Gastroesophageal sphincter (tissue), 4 donors: ENCODE data around the gene ARL13B. TPM values are rescaled to one million over a fixed set of nuclear protein-coding genes. Genes with fewer than 3 reads are reported as not detected.

Experiments used
- ATAC-seq: fragments of 150-250 bp; one replicate; pipeline ENCODE4 v1.9.1; 2016; ENCODE audit warnings: mild to moderate bottlenecking, moderate library complexity
- H3K27ac ChIP-seq, 4 donors: fragments of 200-600 bp; sonication (generic) in 3 of 4; 1 replicate in 3 of 4; 2 replicates in 1 of 4; pipeline ENCODE4 v1.5.1; 2016 to 2019
- H3K27me3 ChIP-seq: fragments of 200-600 bp; sonication (generic); one replicate; pipeline ENCODE4 v1.5.1; 2019
- H3K36me3 ChIP-seq, 2 donors: fragments of 200-600 bp; sonication (generic); one replicate each; pipeline ENCODE4 v1.5.1; 2019; ENCODE audit warnings: control low read depth in 1 of 2
- H3K4me1 ChIP-seq, 3 donors: fragments of 200-600 bp; sonication (generic); 1 replicate in 2 of 3; 2 replicates in 1 of 3; pipeline ENCODE4 v1.5.1; 2016 to 2019; ENCODE audit warnings: control low read depth in 2 of 3
- H3K4me3 ChIP-seq, 2 donors: fragments of 200-600 bp; sonication (generic); one replicate each; pipeline ENCODE4 v1.5.1; 2019; ENCODE audit warnings: mild to moderate bottlenecking in 1 of 2, moderate library complexity in 1 of 2
- H3K9me3 ChIP-seq, 3 donors: fragments of 200-600 bp; sonication (generic); one replicate each; pipeline ENCODE4 v1.5.1; 2017 to 2019; ENCODE audit warnings: control low read depth in 2 of 3
- EP300 ChIP-seq: sonication (generic); formaldehyde crosslinking; IDR thresholded peaks from one replicate; pipeline ENCODE4 v1.6.1; 2017; ENCODE audit warnings: antibody characterized with exemption, mild to moderate bottlenecking
- POLR2A ChIP-seq, 2 donors: fragments of 450-650 bp; IDR thresholded peaks; one replicate each; pipeline ENCODE4 v1.6.1; 2017; ENCODE audit warnings: antibody characterized with exemption in 2 of 2, mild to moderate bottlenecking in 2 of 2, moderate library complexity in 1 of 2
- POLR2AphosphoS5 ChIP-seq: sonication (generic); formaldehyde crosslinking; IDR thresholded peaks from one replicate; pipeline ENCODE4 v1.6.1; 2017; ENCODE audit warnings: antibody characterized with exemption
- WGBS, 2 donors: methylation state at CpG; one replicate each; pipeline ENCODE4 v1.1.5; 2018; ENCODE audit warnings: low coverage in 1 of 2; 5-methylcytosine and 5-hydroxymethylcytosine counted together
- total RNA-seq, 4 donors: library from RNA; depleted of rRNA; stranded (reverse); fragments of >200 nt; gene quantifications; one replicate each; pipeline ENCODE4 v1.1.0, GENCODE V29; 2016
- TF ChIP-seq, protein P1 (sequence below), 4 experiments: fragments of 200-600 bp in 2 of 4; fragments of 450-650 bp in 2 of 4; sonication (generic) in 1 of 4; IDR thresholded peaks; one replicate each; pipeline ENCODE4 v1.5.1; 2017 to 2019; ENCODE audit warnings: antibody characterized with exemption in 4 of 4, mild to moderate bottlenecking in 2 of 4, moderate library complexity in 2 of 4

Gene ARL13B
- total RNA-seq, 4 donors from 2014 or later, result 10.8 to 22.5 (median 15.3) TPM

DNA sequence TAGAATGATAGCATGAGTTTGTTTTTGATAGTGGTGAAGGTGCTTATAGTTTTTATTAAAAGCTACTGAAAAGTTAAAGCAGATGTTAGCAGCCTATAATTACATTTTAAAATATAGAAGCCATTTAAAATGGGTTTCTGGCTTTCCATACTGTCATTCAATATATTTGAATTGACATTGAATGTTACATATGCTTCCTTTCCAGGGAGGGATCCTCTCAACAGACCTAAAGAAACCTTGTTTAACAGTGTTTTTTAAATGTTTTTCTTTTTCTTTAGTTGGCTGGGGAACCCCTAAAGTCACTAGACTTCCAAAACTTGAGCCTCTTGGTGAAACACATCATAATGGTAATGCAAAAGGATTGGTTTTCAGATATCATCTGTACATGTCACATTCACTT lies 70.6 kb downstream of the ARL13B start:
- TF ChIP-seq POLR2A (IDR thresholded peaks at IDR 0.05) (no peak), POLR2AphosphoS5 (no peak), EP300 (no peak)
- TF ChIP-seq, protein P1, sequence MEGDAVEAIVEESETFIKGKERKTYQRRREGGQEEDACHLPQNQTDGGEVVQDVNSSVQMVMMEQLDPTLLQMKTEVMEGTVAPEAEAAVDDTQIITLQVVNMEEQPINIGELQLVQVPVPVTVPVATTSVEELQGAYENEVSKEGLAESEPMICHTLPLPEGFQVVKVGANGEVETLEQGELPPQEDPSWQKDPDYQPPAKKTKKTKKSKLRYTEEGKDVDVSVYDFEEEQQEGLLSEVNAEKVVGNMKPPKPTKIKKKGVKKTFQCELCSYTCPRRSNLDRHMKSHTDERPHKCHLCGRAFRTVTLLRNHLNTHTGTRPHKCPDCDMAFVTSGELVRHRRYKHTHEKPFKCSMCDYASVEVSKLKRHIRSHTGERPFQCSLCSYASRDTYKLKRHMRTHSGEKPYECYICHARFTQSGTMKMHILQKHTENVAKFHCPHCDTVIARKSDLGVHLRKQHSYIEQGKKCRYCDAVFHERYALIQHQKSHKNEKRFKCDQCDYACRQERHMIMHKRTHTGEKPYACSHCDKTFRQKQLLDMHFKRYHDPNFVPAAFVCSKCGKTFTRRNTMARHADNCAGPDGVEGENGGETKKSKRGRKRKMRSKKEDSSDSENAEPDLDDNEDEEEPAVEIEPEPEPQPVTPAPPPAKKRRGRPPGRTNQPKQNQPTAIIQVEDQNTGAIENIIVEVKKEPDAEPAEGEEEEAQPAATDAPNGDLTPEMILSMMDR (IDR thresholded peaks at IDR 0.05), result no peak
- Histone ChIP-seq H3K36me3 (peaks cover 0 to 15% of the 10 kb centered on the region in 2 donors), H3K27me3 (no peaks in the 10 kb centered on the region), H3K4me1 (no peaks in the 10 kb centered on the region), H3K9me3 (no peaks in the 10 kb centered on the region), H3K4me3 (no peak overlapping the region), H3K27ac (no peak overlapping the region)
- ATAC-seq, result no peak

DNA sequence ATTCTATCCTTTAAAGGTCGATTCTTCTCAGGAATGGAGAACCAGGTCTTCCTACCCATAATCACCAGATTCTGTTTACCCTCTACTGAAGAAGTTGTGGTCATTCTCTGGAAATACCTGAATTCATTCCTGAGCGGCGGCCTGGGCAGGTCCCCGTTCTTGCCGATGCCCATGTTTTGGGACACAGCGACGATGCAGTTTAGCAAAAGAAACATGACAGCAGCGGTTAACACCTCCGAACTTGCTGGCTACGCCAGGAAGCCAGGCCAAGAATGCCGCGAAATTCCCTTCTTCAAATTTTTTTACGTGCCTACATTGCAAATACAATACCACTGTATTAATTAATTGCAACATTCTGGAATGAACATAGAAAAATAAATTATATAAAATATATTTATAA lies 81.3 kb downstream of the ARL13B start:
- 99% methylated on average over 11 to 12 of the region's 13 CpGs for whole genome bisulfite sequencing, 2 donors
- ATAC-seq, result no peak
- Histone ChIP-seq H3K27ac (no peak overlapping the region), H3K4me1 (peaks cover 0 to 36% (median 12%) of the 10 kb centered on the region in 3 donors), H3K36me3 (peaks cover 0 to 21% of the 10 kb centered on the region in 2 donors), H3K4me3 (no peak overlapping the region), H3K9me3 (no peaks in the 10 kb centered on the region), H3K27me3 (no peaks in the 10 kb centered on the region)
- TF ChIP-seq, protein P1 (IDR thresholded peaks at IDR 0.05), result no peak
- TF ChIP-seq EP300 (no peak), POLR2AphosphoS5 (no peak), POLR2A (IDR thresholded peaks at IDR 0.05) (no peak)

DNA sequence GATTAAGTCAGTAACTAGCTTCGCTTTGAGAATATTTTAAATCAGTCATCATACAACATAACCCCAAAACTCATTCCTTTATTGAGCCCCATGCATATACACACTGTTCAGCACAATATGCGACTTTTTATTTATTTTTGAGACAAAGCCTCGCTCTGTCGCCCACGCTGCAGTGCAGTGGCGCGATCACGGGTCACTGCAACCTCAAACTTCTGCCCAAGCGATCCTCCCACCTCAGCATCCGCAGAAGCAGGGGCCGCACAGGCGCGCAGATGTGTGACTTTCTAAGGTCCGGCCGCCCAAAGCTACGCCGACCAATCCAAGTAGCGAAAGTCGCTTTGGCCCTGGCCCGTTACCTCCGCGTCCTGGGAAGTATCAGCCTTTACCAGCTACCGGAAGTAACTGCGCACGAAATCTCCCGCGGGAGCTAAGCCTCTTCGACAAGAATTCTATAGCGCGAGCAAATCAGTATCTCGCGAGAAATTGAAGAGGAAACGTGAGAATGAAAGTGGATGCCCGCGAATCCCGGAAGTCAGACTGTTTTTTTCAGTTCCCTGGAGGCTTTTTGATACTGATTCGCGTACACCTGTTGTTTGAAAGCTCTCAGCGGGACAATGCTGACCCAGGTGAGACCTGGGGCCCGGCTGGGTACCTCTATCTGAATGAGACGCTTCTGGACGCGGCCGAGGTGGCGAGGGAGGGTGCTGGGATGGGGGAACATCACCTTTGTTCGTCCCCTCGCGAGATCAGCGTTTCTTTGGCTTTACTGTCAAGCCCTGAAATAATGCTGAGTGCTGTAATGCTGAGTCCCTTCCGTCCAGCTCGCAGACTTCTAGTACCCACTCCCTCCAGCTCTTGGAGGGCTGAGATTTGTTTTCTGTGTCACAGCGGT lies 82.8 kb downstream of the ARL13B start, which contains the start of the genes DHFR2 and NSUN3:
TSS of gene DHFR2 (minus strand) at position 404 of the 892 bp plus-strand sequence. CDS start 1,405 bp downstream, outside the sequence.
TSS of gene NSUN3 (plus strand) at position 549 of the 892 bp plus-strand sequence. CDS start at position 615, 66 bp downstream.
- 0 to 1% methylated on average over 12 to 13 of the region's 52 CpGs for WGBS, 2 donors
- TF ChIP-seq POLR2AphosphoS5 (peak; percentile 82), POLR2A (IDR thresholded peaks at IDR 0.05) (peak in 1 of 2 donors; percentile 28)
- TF ChIP-seq, protein P1 (IDR thresholded peaks at IDR 0.05), result no peak
- H3K4me3 ChIP-seq, result peak within 1 kb of the TSS; percentile 66 to 76
- H3K27me3 ChIP-seq, result no peaks in the 10 kb centered on the region
- H3K9me3 ChIP-seq, result no peaks in the 10 kb centered on the region
- ATAC-seq, result peak; percentile 97
- H3K4me1 ChIP-seq, result peaks cover 0 to 37% (median 12%) of the 10 kb centered on the region in 3 donors
- H3K27ac ChIP-seq, result peak within 1 kb of the TSS; percentile 90 to 95 (median 92)
- peaks cover 0 to 34% of the 10 kb centered on the region in 2 donors for H3K36me3 ChIP-seq

DNA sequence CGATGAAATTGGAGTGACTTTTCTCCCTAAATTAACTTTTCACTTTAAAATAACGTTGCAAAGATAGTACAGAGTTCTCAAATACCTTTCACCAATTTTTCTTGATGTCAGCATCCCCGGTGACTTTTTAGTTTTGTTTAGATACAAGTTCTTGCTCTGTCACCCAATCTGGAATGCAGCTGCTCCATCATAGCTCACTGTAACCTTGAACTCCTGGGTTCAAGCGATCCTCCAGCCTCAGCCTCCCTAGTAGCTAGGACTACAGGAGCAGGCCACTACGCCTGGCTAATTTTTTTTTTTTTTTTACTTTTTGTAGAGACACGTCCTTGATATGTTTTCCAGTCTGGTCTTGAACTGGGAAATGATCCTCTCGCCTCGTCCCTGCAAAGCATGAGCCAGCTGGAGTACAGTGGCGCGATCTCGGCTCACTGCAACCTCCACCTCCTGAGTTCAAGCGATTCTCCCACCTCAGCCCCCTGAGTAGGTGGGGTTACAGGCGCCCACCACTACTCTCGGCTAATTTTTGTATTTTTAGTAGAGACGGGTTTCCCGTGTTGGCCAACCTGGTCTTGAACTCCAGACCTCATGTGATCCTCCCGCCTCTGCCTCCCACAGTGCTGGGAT lies 83.7 kb downstream of the ARL13B start:
- H3K9me3 ChIP-seq, result no peaks in the 10 kb centered on the region
- peaks cover 0 to 38% (median 12%) of the 10 kb centered on the region in 3 donors for H3K4me1 ChIP-seq
- no peak for ATAC-seq
- H3K27me3 ChIP-seq, result no peaks in the 10 kb centered on the region
- 38 to 45% methylated on average over 17 of the region's 17 CpGs for WGBS, 2 donors
- peak overlapping the region; percentile 90 to 95 (median 92) for H3K27ac ChIP-seq
- peak overlapping the region; percentile 66 to 76 for H3K4me3 ChIP-seq
- H3K36me3 ChIP-seq, result peaks cover 0 to 38% of the 10 kb centered on the region in 2 donors
- no peak for TF ChIP-seq EP300
- TF ChIP-seq POLR2A (IDR thresholded peaks at IDR 0.05), result no peak
- TF ChIP-seq, protein P1 (IDR thresholded peaks at IDR 0.05), result no peak
- no peak for TF ChIP-seq POLR2AphosphoS5
